ENCODE data around the gene MN1. TPM values are rescaled to one million over a fixed set of nuclear protein-coding genes. Genes with fewer than 3 reads are reported as not detected.

MN1 gene
- total and polyA plus RNA-seq, 7 experiments from 2014 or later: 0.16 to 3.8 (median 0.38) TPM; not detected in 2

DNA sequence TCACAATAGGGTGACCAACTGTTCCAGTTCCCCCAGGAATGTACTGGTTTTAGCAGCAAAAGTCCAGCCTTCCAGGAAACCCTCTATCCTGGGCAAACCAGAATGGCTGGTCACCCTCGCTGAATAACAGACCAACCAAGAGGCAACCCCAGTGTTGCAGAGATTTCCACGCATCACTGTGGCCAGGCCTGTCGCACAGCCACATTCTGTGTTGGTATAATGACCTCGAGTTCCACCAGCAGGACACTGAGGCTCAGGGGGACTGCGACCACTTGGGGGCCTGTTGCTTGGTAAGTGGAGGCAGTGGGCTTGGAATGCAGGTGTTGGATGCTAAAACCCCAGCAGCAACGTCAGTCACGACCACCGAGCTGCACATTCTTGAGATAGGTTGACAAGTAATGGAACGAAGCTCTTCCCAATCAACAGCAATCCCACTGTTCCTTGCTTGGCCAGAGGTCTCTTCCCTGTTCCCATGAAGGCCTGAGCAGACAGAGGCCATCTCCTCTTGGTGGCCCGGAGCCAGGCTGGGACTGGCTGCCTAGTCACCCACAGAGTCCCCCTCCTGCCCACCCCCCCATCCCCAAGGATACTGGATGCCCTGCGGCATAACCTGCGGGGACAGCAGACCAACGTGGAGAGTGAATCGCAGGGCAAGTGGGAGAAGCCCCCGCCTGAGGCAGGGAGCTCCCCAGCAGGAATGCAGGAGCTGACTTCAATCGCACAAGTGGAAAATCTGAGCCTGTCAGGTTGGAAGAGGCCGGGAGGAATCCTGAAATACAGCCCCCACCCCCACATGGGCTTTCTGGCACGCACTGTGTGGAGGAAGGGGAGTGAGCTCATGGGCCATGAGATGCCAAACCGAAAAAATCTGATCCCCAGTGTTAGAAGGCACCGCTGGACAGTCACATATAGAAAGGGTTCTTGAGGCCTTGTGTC is 43.4 kb upstream of the MN1 start:
- Mint-ChIP-seq H3K4me3 (no peak overlapping the region), H3K27ac (no peak overlapping the region), H3K36me3 (peaks cover 3 to 54% (median 21%) of the 10 kb centered on the region in 5 donors), H3K4me1 (peaks cover 0 to 5% (median 0%) of the 10 kb centered on the region in 7 donors), H3K27me3 (no peaks in the 10 kb centered on the region), H3K9me3 (no peaks in the 10 kb centered on the region)
- no peak for DNase-seq
- POLR2A ChIA-PET: no interaction called here
- intact Hi-C loops (cut with micrococcal nuclease): no loop called here
- H3K4me1 ChIP-seq (ENCODE audit: control insufficient read depth in 2 of 2, insufficient read depth in 2 of 2, low read length in 2 of 2): no peaks in the 10 kb centered on the region
- no peaks in the 10 kb centered on the region for H3K27me3 ChIP-seq (ENCODE audit: control insufficient read depth in 2 of 2, insufficient read depth in 2 of 2, low read length in 2 of 2)
- H3K36me3 ChIP-seq (ENCODE audit: control insufficient read depth in 2 of 3, insufficient read depth in 3 of 3, low read length in 3 of 3): peaks cover 0 to 37% (median 4%) of the 10 kb centered on the region in 3 experiments
- H3K9me3 ChIP-seq (ENCODE audit: control insufficient read depth in 2 of 3, low read length in 3 of 3): no peaks in the 10 kb centered on the region
- H3K4me3 ChIP-seq (ENCODE audit: low read length): no peak overlapping the region
- no peak overlapping the region for H3K27ac ChIP-seq (ENCODE audit: low read depth, low read length)
- no peak for ATAC-seq
- CTCF ChIA-PET: no interaction called here

DNA sequence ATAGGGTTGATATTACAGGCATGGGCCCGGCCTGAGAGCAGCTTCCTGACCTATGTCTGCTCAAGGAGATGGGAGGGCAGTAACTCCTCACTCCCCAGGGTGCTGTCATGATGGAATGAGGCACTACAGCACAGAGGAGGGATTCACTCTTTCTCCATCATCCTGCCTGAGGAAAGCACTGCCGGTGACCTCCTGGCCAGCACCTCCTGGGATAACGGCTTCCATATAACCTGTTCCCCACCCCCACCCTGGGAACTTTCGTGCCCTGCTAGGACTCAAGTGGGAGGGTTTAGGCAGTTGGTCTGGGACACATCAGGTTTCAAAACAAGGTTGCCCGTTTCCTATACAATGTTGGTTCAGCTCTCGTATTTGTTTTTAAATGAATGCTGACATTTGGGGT is 42.7 kb upstream of the MN1 start:
- no peak for DNase-seq
- intact Hi-C loops (cut with micrococcal nuclease): no loop called here

DNA sequence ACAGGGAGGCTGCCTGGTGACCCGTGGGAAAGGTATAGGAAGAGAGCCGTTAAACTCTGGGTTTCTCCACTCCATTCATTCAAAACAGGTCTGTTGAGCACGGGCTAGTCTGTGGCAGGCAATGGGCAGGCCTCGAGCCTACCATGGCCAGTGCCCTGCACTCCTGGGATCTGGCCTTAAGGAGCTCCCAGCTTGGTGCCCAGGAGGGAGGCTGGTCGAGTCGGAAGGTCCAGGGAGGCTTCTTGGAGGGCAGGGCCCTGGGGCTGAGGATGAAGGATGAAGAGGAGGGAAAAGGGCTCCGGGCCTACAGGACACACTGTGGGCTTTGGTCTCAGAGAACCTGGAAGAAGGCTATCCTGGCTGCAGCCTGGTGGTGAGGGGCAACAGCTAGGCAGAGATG is 41.9 kb upstream of the MN1 start:
- no peaks in the 10 kb centered on the region for H3K27me3 Mint-ChIP-seq
- ChIA-PET POLR2A (interaction anchor here (1.2 kb wide), 1 partner anchor 9 kb away, joined by 3 read pairs; no protein-coding TSS in a partner anchor), CTCF (no interaction called here)
- H3K9me3 Mint-ChIP-seq: peaks cover 0 to 5% (median 3%) of the 10 kb centered on the region in 11 donors
- H3K4me1 Mint-ChIP-seq: peaks cover 0 to 5% (median 0%) of the 10 kb centered on the region in 7 donors
- Histone ChIP-seq H3K9me3 (ENCODE audit: control insufficient read depth in 2 of 3, low read length in 3 of 3) (no peaks in the 10 kb centered on the region), H3K4me3 (ENCODE audit: low read length) (no peak overlapping the region), H3K27me3 (ENCODE audit: control insufficient read depth in 2 of 2, insufficient read depth in 2 of 2, low read length in 2 of 2) (no peaks in the 10 kb centered on the region), H3K4me1 (ENCODE audit: control insufficient read depth in 2 of 2, insufficient read depth in 2 of 2, low read length in 2 of 2) (no peaks in the 10 kb centered on the region), H3K36me3 (ENCODE audit: control insufficient read depth in 2 of 3, insufficient read depth in 3 of 3, low read length in 3 of 3) (peaks cover 0 to 27% (median 3%) of the 10 kb centered on the region in 3 experiments), H3K27ac (ENCODE audit: low read depth, low read length) (no peak overlapping the region)
- no peak overlapping the region for H3K4me3 Mint-ChIP-seq
- ATAC-seq (no peak), DNase-seq (no peak)
- intact Hi-C loops (cut with micrococcal nuclease): no loop called here
- peak overlapping the region in 2 of 9 donors; percentile 11 to 41 for H3K27ac Mint-ChIP-seq
- H3K36me3 Mint-ChIP-seq: peaks cover 7 to 54% (median 20%) of the 10 kb centered on the region in 5 donors

More for the DNA sequence above, 42.7 kb upstream of the MN1 start:
- POLR2A ChIA-PET: no interaction called here
- Histone ChIP-seq H3K4me1 (ENCODE audit: control insufficient read depth in 2 of 2, insufficient read depth in 2 of 2, low read length in 2 of 2) (no peaks in the 10 kb centered on the region), H3K9me3 (ENCODE audit: control insufficient read depth in 2 of 3, low read length in 3 of 3) (no peaks in the 10 kb centered on the region), H3K27ac (ENCODE audit: low read depth, low read length) (no peak overlapping the region), H3K4me3 (ENCODE audit: low read length) (no peak overlapping the region), H3K36me3 (ENCODE audit: control insufficient read depth in 2 of 3, insufficient read depth in 3 of 3, low read length in 3 of 3) (peaks cover 0 to 33% (median 3%) of the 10 kb centered on the region in 3 experiments), H3K27me3 (ENCODE audit: control insufficient read depth in 2 of 2, insufficient read depth in 2 of 2, low read length in 2 of 2) (no peaks in the 10 kb centered on the region)
- CTCF ChIA-PET: no interaction called here
- Mint-ChIP-seq H3K27me3 (no peaks in the 10 kb centered on the region), H3K36me3 (peaks cover 6 to 55% (median 21%) of the 10 kb centered on the region in 5 donors), H3K4me1 (peaks cover 0 to 5% (median 0%) of the 10 kb centered on the region in 7 donors), H3K9me3 (no peaks in the 10 kb centered on the region), H3K27ac (no peak overlapping the region), H3K4me3 (no peak overlapping the region)
- ATAC-seq: no peak

DNA sequence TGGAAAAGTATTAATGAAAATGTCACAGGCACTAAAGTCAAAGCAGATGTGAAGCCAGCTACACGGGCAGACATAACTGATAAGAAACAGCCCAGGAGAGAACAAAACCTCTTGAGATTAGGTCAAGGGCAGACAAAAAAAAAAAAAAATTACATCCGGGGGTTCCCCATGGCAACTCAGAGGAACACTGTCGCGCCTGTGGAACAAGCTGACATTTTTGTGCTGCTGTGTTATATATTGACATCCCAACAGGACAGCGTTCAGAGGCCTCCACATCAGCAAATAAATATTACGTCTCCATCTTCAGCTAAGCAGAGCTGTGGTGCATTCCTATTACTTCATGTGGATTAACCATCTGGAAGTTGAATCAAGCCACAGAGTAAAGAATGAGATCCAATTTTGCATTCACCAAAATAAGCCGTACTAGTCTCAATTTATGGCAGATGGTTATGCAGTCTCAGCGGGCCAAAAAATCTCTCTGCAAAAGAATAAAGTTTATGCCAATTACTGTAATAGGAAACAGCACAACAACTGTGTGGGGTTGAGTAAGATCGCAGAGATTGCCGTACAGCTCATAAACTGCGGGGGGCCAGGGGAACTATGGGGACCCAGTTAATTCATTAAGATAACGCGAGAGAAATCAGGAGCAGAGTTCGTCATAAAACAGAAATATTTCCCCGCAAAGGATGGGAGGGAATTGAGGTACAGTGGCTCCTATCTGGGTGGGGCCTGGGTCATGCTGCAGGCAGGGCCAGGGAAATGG is 41.3 kb upstream of the MN1 start:
- intact Hi-C loops (cut with micrococcal nuclease): no loop called here

DNA sequence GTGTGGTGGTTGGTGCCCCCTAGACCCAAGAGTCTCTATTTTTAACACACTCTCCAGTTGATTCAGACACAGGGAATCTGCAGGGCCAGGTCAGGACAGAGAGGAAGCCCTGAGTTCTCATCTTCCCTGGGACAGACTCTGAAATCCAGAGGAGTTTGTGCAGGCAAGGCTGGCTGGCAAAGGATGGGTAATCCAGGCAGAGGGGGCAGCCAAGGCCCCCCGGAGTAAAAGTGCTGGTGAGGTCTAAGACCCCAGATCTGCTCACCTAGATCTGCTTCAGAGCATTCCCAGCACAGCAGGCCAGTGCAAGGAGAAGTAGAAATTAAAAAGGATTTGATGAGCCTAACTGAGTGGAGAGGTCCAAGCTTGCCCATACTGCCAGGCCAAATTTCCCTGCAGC is 40.6 kb upstream of the MN1 start:
- H3K4me1 ChIP-seq (ENCODE audit: control insufficient read depth in 2 of 2, insufficient read depth in 2 of 2, low read length in 2 of 2): no peaks in the 10 kb centered on the region
- ChIA-PET POLR2A (interaction anchor here (1.2 kb wide), 1 partner anchor 10 kb away, joined by 3 read pairs; no protein-coding TSS in a partner anchor), CTCF (no interaction called here)
- H3K9me3 ChIP-seq (ENCODE audit: control insufficient read depth in 2 of 3, low read length in 3 of 3): no peaks in the 10 kb centered on the region
- H3K36me3 ChIP-seq (ENCODE audit: control insufficient read depth in 2 of 3, insufficient read depth in 3 of 3, low read length in 3 of 3): peaks cover 0 to 18% (median 2%) of the 10 kb centered on the region in 3 experiments
- peaks cover 0 to 5% (median 0%) of the 10 kb centered on the region in 7 donors for H3K4me1 Mint-ChIP-seq
- H3K4me3 ChIP-seq (ENCODE audit: low read length): no peak overlapping the region
- H3K27me3 ChIP-seq (ENCODE audit: control insufficient read depth in 2 of 2, insufficient read depth in 2 of 2, low read length in 2 of 2): no peaks in the 10 kb centered on the region
- H3K27ac ChIP-seq (ENCODE audit: low read depth, low read length): no peak overlapping the region
- H3K36me3 Mint-ChIP-seq: peaks cover 4 to 50% (median 24%) of the 10 kb centered on the region in 5 donors
- DNase-seq (no peak), ATAC-seq (no peak)
- intact Hi-C loops (cut with micrococcal nuclease): no loop called here
- no peak overlapping the region for H3K4me3 Mint-ChIP-seq
- H3K9me3 Mint-ChIP-seq: peaks cover 0 to 18% (median 8%) of the 10 kb centered on the region in 11 donors
- H3K27ac Mint-ChIP-seq: peak overlapping the region in 1 of 9 donors; percentile 65
- no peaks in the 10 kb centered on the region for H3K27me3 Mint-ChIP-seq

More for the DNA sequence above, 41.3 kb upstream of the MN1 start:
- no peaks in the 10 kb centered on the region for H3K9me3 ChIP-seq (ENCODE audit: control insufficient read depth in 2 of 3, low read length in 3 of 3)
- Mint-ChIP-seq H3K36me3 (peaks cover 4 to 50% (median 17%) of the 10 kb centered on the region in 5 donors), H3K4me3 (no peak overlapping the region), H3K9me3 (peaks cover 0 to 11% (median 3%) of the 10 kb centered on the region in 11 donors), H3K27ac (peak overlapping the region in 1 of 9 donors; percentile 41), H3K27me3 (no peaks in the 10 kb centered on the region), H3K4me1 (peaks cover 0 to 5% (median 0%) of the 10 kb centered on the region in 7 donors)
- no peak for DNase-seq
- no peaks in the 10 kb centered on the region for H3K27me3 ChIP-seq (ENCODE audit: control insufficient read depth in 2 of 2, insufficient read depth in 2 of 2, low read length in 2 of 2)
- H3K4me1 ChIP-seq (ENCODE audit: control insufficient read depth in 2 of 2, insufficient read depth in 2 of 2, low read length in 2 of 2): no peaks in the 10 kb centered on the region
- ATAC-seq: no peak
- no peak overlapping the region for H3K4me3 ChIP-seq (ENCODE audit: low read length)
- ChIA-PET CTCF (no interaction called here), POLR2A (interaction anchor here (1.2 kb wide), 1 partner anchor 9 kb away, joined by 3 read pairs; no protein-coding TSS in a partner anchor)
- no peak overlapping the region for H3K27ac ChIP-seq (ENCODE audit: low read depth, low read length)
- H3K36me3 ChIP-seq (ENCODE audit: control insufficient read depth in 2 of 3, insufficient read depth in 3 of 3, low read length in 3 of 3): peaks cover 0 to 21% (median 3%) of the 10 kb centered on the region in 3 experiments

DNA sequence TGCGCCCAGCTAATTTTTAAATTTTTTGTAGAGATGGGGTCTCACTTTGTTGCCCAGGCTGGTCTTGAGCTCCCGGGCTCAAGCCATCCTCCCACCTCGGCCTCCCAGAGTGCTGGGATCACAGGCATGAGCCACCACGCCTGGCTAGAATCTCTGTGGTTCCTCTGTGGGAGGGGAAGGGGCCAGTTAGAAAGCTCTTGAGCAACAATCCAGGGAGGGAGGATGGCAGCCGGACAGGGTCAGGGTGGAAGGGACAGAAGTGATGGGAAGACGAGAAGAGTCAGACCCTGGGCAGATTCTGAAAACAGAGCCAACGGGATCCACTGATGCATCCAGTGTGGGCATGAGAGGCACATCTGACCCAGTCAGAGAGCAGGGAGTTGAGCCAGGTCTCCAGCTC is 38.9 kb upstream of the MN1 start:
- no peaks in the 10 kb centered on the region for H3K27me3 ChIP-seq (ENCODE audit: control insufficient read depth in 2 of 2, insufficient read depth in 2 of 2, low read length in 2 of 2)
- Mint-ChIP-seq H3K9me3 (peaks cover 0 to 21% (median 8%) of the 10 kb centered on the region in 11 donors), H3K4me3 (no peak overlapping the region), H3K36me3 (peaks cover 4 to 46% (median 27%) of the 10 kb centered on the region in 5 donors), H3K4me1 (peaks cover 0 to 5% (median 0%) of the 10 kb centered on the region in 7 donors), H3K27me3 (no peaks in the 10 kb centered on the region), H3K27ac (no peak overlapping the region)
- no peak for DNase-seq
- POLR2A ChIA-PET: no interaction called here
- H3K27ac ChIP-seq (ENCODE audit: low read depth, low read length): no peak overlapping the region
- ATAC-seq: no peak
- intact Hi-C loops (cut with micrococcal nuclease): no loop called here
- no peak overlapping the region for H3K4me3 ChIP-seq (ENCODE audit: low read length)
- peaks cover 0 to 10% (median 0%) of the 10 kb centered on the region in 3 experiments for H3K36me3 ChIP-seq (ENCODE audit: control insufficient read depth in 2 of 3, insufficient read depth in 3 of 3, low read length in 3 of 3)
- H3K4me1 ChIP-seq (ENCODE audit: control insufficient read depth in 2 of 2, insufficient read depth in 2 of 2, low read length in 2 of 2): no peaks in the 10 kb centered on the region
- H3K9me3 ChIP-seq (ENCODE audit: control insufficient read depth in 2 of 3, low read length in 3 of 3): no peaks in the 10 kb centered on the region
- CTCF ChIA-PET: interaction anchor here (0.5 kb wide), 1 partner anchor 85 kb away, joined by 6 read pairs; no protein-coding TSS in a partner anchor

Measured in naive thymus-derived CD4-positive, alpha-beta T cell (primary cell).